Body of pancreas (tissue), 4 donors: ENCODE data around the gene CCT8. TPM values are rescaled to one million over a fixed set of nuclear protein-coding genes. Genes with fewer than 3 reads are reported as not detected.

ENCODE experiments used
- ATAC-seq: fragments of 150-250 bp; one replicate; pipeline ENCODE4 v1.9.1; 2016
- DNase-seq, 4 donors: peaks; one replicate each; pipeline ENCODE4 v3.0.0-alpha.2; 2019
- H3K27ac ChIP-seq, 4 donors: fragments of 200-600 bp; sonication (generic); 1 replicate in 3 of 4; 2 replicates in 1 of 4; pipeline versions ENCODE4 v1.5.1 to v1.6.1; 2016 to 2019; ENCODE audit warnings: mild to moderate bottlenecking in 1 of 4, mixed read lengths in 1 of 4, moderate library complexity in 1 of 4
- H3K27me3 ChIP-seq, 2 donors: fragments of 200-600 bp; sonication (generic); one replicate each; pipeline ENCODE4 v1.6.0; 2016; ENCODE audit warnings: mild to moderate bottlenecking in 1 of 2
- H3K36me3 ChIP-seq, 2 donors: fragments of 200-600 bp; sonication (generic); replicated peaks in 1 of 2; 2 replicates each; pipeline ENCODE4 v1.5.1; 2016; ENCODE audit warnings: low read depth in 2 of 2; ENCODE audit not compliant: insufficient read depth in 1 of 2
- H3K4me1 ChIP-seq: fragments of 200-600 bp; sonication (generic); one replicate; pipeline ENCODE4 v1.6.0; 2016
- H3K4me3 ChIP-seq, 2 donors: fragments of 200-600 bp; sonication (generic); 1 replicate in 1 of 2; 2 replicates in 1 of 2; pipeline ENCODE4 v1.5.1; 2016 to 2019
- H3K9me3 ChIP-seq, 3 donors: fragments of 200-600 bp; sonication (generic); 1 replicate in 2 of 3; 2 replicates in 1 of 3; pipeline ENCODE4 v1.5.1; 2016
- POLR2A ChIP-seq, 3 donors: fragments of 450-650 bp; IDR thresholded peaks; one replicate each; pipeline ENCODE4 v1.6.1; 2016; ENCODE audit warnings: antibody characterized with exemption in 3 of 3, mild to moderate bottlenecking in 2 of 3
- WGBS, 2 donors: methylation state at CpG; one replicate each; pipeline ENCODE4 v1.1.5; 2017; 5-methylcytosine and 5-hydroxymethylcytosine counted together
- intact Hi-C: fragments of 100-400 bp; cut with DNase I; formaldehyde crosslinking; loops from one replicate; pipeline ENCODE4 v1.15.1; 2023
- total RNA-seq, 2 donors: library from RNA; depleted of rRNA; stranded (reverse); fragments of >200 nt; gene quantifications; one replicate each; pipeline ENCODE4 v1.1.0, GENCODE V29; 2016
- TF ChIP-seq, protein P1 (sequence below), 7 experiments: fragments of 450-650 bp in 4 of 7; fragments of 200-600 bp in 3 of 7; sonication (generic) in 3 of 7; IDR thresholded peaks; one replicate each; pipeline ENCODE4 v1.5.1; 2016 to 2019; ENCODE audit warnings: antibody characterized with exemption in 7 of 7

CCT8 gene
- total RNA-seq, 2 donors from 2014 or later, result 46.1 to 73.4 TPM

DNA sequence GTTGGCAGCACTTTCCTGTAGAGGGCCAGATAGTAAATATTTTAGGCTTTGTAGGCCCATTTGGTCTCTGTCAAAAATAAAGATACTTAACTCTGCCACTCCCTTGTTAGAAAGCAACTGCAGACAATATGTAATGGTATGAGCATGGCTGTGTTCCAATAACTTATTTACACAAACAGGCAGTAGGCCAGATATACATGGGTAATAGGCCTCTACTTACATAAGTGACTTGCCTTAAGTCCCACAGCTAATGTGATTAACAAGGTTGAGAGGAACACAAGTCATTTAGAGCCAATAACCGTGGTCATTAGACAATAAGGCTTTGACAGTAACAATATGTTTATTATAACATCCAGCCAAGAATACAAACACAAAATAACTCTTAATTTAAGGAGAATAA, 17.4 kb downstream of the CCT8 start:
- TF ChIP-seq, protein P1, sequence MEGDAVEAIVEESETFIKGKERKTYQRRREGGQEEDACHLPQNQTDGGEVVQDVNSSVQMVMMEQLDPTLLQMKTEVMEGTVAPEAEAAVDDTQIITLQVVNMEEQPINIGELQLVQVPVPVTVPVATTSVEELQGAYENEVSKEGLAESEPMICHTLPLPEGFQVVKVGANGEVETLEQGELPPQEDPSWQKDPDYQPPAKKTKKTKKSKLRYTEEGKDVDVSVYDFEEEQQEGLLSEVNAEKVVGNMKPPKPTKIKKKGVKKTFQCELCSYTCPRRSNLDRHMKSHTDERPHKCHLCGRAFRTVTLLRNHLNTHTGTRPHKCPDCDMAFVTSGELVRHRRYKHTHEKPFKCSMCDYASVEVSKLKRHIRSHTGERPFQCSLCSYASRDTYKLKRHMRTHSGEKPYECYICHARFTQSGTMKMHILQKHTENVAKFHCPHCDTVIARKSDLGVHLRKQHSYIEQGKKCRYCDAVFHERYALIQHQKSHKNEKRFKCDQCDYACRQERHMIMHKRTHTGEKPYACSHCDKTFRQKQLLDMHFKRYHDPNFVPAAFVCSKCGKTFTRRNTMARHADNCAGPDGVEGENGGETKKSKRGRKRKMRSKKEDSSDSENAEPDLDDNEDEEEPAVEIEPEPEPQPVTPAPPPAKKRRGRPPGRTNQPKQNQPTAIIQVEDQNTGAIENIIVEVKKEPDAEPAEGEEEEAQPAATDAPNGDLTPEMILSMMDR (IDR thresholded peaks at IDR 0.05), result no peak
- TF ChIP-seq POLR2A (IDR thresholded peaks at IDR 0.05), result no peak
- 33 to 50% methylated on average over 1 of the region's 1 CpG for WGBS, 2 donors
- Histone ChIP-seq H3K4me3 (no peak overlapping the region), H3K27ac (peak overlapping the region in 1 of 4 donors; percentile 4), H3K36me3 (peaks cover 0 to 43% of the 10 kb centered on the region in 2 donors), H3K9me3 (no peaks in the 10 kb centered on the region), H3K4me1 (peaks cover 11% of the 10 kb centered on the region), H3K27me3 (no peaks in the 10 kb centered on the region)
- DNase-seq (no peak), ATAC-seq (no peak)
- intact Hi-C loops, result no loop called here

DNA sequence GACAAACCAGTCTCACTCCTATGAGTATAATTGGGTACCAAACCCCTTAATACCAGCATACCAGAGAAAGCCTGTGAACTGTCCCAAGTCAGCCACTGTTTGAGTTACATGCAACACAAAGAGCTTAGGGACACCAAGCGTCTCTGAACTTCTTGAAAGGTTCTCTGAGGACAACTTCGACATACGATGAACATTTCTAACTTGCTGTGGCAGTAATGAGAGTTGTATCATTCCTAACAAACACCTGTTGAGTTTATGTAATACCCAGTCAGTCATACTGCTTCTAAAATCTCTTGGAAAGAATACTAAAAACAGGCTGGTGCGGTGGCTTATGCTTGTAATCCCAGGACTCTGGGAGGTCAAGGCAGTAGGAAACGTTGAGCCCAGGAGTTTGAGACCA, 18.4 kb downstream of the CCT8 start:
- ATAC-seq, result no peak
- Histone ChIP-seq H3K27ac (no peak overlapping the region), H3K4me3 (no peak overlapping the region), H3K36me3 (peaks cover 0 to 40% of the 10 kb centered on the region in 2 donors), H3K27me3 (no peaks in the 10 kb centered on the region), H3K9me3 (no peaks in the 10 kb centered on the region), H3K4me1 (peaks cover 11% of the 10 kb centered on the region)
- intact Hi-C loops, result no loop called here
- no peak for DNase-seq
- TF ChIP-seq, protein P1 (IDR thresholded peaks at IDR 0.05), result no peak
- TF ChIP-seq POLR2A (IDR thresholded peaks at IDR 0.05), result no peak
- WGBS, 2 donors, result 88 to 93% methylated on average over 5 of the region's 5 CpGs

DNA sequence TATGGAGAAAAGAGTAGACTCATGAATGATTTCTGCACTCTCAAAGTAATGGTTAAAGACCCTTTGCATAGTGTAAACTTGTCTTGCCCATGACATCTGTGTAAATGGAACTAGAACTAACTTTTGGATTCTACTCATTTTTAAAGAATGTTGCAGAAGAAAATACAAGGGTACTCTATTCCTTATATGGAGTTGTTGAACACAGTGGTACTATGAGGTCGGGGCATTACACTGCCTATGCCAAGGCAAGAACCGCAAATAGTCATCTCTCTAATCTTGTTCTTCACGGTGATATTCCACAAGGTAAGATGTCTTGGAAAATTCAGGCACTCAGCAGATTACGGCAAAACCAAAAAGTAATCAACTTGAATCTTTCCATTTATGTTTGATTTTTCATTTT, 19.8 kb downstream of the CCT8 start:
- H3K36me3 ChIP-seq, result peaks cover 0 to 40% of the 10 kb centered on the region in 2 donors
- no peak for DNase-seq
- no peaks in the 10 kb centered on the region for H3K27me3 ChIP-seq
- 85 to 91% methylated on average over 4 of the region's 4 CpGs for WGBS, 2 donors
- H3K4me1 ChIP-seq, result peaks cover 11% of the 10 kb centered on the region
- no peak for ATAC-seq
- no peak overlapping the region for H3K4me3 ChIP-seq
- no peak overlapping the region for H3K27ac ChIP-seq
- TF ChIP-seq, protein P1 (IDR thresholded peaks at IDR 0.05), result no peak
- TF ChIP-seq POLR2A (IDR thresholded peaks at IDR 0.05), result no peak
- H3K9me3 ChIP-seq, result no peaks in the 10 kb centered on the region
- intact Hi-C loops, result no loop called here

DNA sequence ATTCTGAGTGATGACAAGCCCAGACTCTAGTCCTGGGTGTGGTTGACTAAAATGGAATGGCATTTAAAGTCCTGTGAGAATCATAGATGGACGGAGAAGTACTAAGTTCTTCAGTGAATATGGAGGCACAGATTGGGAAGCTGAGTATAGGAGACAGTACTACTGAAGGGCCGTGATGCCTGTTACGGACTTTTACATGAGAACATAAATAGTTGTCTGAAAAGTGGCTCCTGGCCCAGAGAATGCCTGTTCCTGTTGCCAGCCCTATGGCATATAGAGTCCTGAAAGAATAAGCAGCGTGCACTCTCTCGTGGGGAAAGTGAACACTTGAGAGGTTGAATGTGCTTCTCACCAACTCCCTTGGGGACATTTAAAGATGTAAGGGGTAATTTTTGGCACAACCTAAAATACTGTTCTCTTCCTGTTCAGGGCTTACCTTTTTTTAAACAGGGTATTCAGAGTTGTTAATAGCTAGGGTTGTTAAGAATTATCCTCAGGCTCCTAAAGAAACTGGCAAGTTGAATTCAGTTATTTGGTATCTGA, 20.4 kb downstream of the CCT8 start:
- ATAC-seq, result no peak
- no peak overlapping the region for H3K27ac ChIP-seq
- H3K9me3 ChIP-seq, result no peaks in the 10 kb centered on the region
- intact Hi-C loops, result no loop called here
- TF ChIP-seq, protein P1 (IDR thresholded peaks at IDR 0.05), result no peak
- no peak for TF ChIP-seq POLR2A (IDR thresholded peaks at IDR 0.05)
- no peak overlapping the region for H3K4me3 ChIP-seq
- peaks cover 0 to 39% of the 10 kb centered on the region in 2 donors for H3K36me3 ChIP-seq
- H3K27me3 ChIP-seq, result no peaks in the 10 kb centered on the region
- peaks cover 11% of the 10 kb centered on the region for H3K4me1 ChIP-seq
- DNase-seq, result no peak
- WGBS, 2 donors, result 87 to 92% methylated on average over 5 of the region's 5 CpGs

DNA sequence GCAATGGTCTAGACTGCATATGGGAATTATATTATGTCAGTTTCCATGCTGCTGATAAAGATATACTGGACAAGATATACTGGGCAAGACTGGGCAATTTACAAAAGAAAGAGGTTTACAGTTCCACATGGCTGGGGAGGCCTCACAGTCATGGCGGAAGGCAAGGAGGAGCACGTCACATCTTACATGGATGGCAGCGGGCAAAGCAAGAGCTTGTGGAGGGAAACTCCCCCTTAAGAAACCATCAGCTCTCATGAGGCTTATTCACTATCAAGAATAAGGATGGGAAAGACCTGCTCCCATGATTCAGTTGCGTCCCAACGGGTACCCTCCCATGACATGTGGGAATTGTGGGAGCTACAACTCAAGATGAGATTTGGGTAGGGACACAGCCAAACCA, 21.2 kb downstream of the CCT8 start:
- H3K4me1 ChIP-seq, result peaks cover 11% of the 10 kb centered on the region
- peaks cover 3 to 39% of the 10 kb centered on the region in 2 donors for H3K36me3 ChIP-seq
- TF ChIP-seq POLR2A (IDR thresholded peaks at IDR 0.05), result no peak
- TF ChIP-seq, protein P1 (IDR thresholded peaks at IDR 0.05), result no peak
- H3K4me3 ChIP-seq, result no peak overlapping the region
- WGBS, 2 donors, result 96 to 100% methylated on average over 5 of the region's 5 CpGs
- ATAC-seq, result no peak
- no peak overlapping the region for H3K27ac ChIP-seq
- intact Hi-C loops, result no loop called here
- no peaks in the 10 kb centered on the region for H3K27me3 ChIP-seq
- H3K9me3 ChIP-seq, result no peaks in the 10 kb centered on the region
- no peak for DNase-seq
